Chondrocyte (in vitro differentiated cells): Measurements from ENCODE around the gene MSANTD3. TPM values are rescaled to one million over a fixed set of nuclear protein-coding genes. Genes with fewer than 3 reads are reported as not detected.
A peak's percentile ranks its signal among the peaks of the same experiment; 100 is the strongest.

Source experiments
- DNase-seq: peaks from one replicate; pipeline ENCODE4 v3.0.0; 2021; ENCODE audit warnings: mixed read lengths, low spot score
- H3K27ac Mint-ChIP-seq: one replicate; pipeline ENCODE4 v1.8.0; 2021; ENCODE audit warnings: mild to moderate bottlenecking, moderate library complexity, mixed read lengths; ENCODE audit not compliant: unreplicated experiment
- H3K27me3 Mint-ChIP-seq: 2 replicates; pipeline ENCODE4 v1.8.0; 2021; ENCODE audit warnings: low read depth, mixed read lengths
- H3K36me3 Mint-ChIP-seq: 2 replicates; pipeline ENCODE4 v1.8.0; 2021; ENCODE audit warnings: low read depth, mixed read lengths
- H3K4me1 Mint-ChIP-seq: 2 replicates; pipeline ENCODE4 v1.8.0; 2021; ENCODE audit warnings: low read depth, mild to moderate bottlenecking, mixed read lengths
- H3K4me3 Mint-ChIP-seq: one replicate; pipeline ENCODE4 v1.8.0; 2021; ENCODE audit warnings: mild to moderate bottlenecking, moderate library complexity, mixed read lengths; ENCODE audit not compliant: unreplicated experiment
- H3K9me3 Mint-ChIP-seq: 2 replicates; pipeline ENCODE4 v1.8.0; 2021; ENCODE audit warnings: low read depth, mixed read lengths
- CTCF ChIP-seq: fragments of 200-600 bp; sonication (generic); IDR thresholded peaks from 2 replicates; pipeline ENCODE4 v1.5.0; 2021; ENCODE audit warnings: antibody characterized with exemption, mild to moderate bottlenecking, moderate library complexity
- total RNA-seq: library from RNA; stranded (reverse); gene quantifications from 3 replicates; pipeline ENCODE4 v1.2.1, GENCODE V29; 2021

MSANTD3 gene
- total RNA-seq, 1 donor from 2014 or later, result 54.0 TPM

GRCh38 chr9:100425758-100426157, 1.2 kb upstream of the MSANTD3 start:
- Mint-ChIP-seq H3K27me3 (no peaks in the 10 kb centered on the region), H3K27ac (peak overlapping the region; percentile 99), H3K9me3 (no peaks in the 10 kb centered on the region), H3K36me3 (peaks cover 4% of the 10 kb centered on the region), H3K4me3 (peak overlapping the region; percentile 82), H3K4me1 (peaks cover 44% of the 10 kb centered on the region)
- DNase-seq, result no peak
- TF ChIP-seq CTCF, result no peak

- Mint-ChIP-seq H3K4me3 (peak overlapping the region; percentile 82), H3K27ac (peak overlapping the region; percentile 99), H3K9me3 (no peaks in the 10 kb centered on the region), H3K4me1 (peaks cover 45% of the 10 kb centered on the region), H3K27me3 (no peaks in the 10 kb centered on the region), H3K36me3 (peaks cover 4% of the 10 kb centered on the region)
- TF ChIP-seq CTCF, result no peak
- DNase-seq, result no peak
These were observed 784 bp upstream of the MSANTD3 start for GRCh38 chr9:100426189-100426529.

GRCh38 chr9:100427366-100428263, 672 bp downstream of the MSANTD3 start:
- Mint-ChIP-seq H3K36me3 (peaks cover 6% of the 10 kb centered on the region), H3K27me3 (no peaks in the 10 kb centered on the region), H3K4me1 (peaks cover 52% of the 10 kb centered on the region), H3K4me3 (peak overlapping the region; percentile 70), H3K9me3 (no peaks in the 10 kb centered on the region), H3K27ac (peak overlapping the region; percentile 99)
- TF ChIP-seq CTCF, result no peak
- peak; percentile 93 for DNase-seq

- TF ChIP-seq CTCF, result peak; percentile 31
- H3K4me3 Mint-ChIP-seq, result peak overlapping the region; percentile 70
- no peaks in the 10 kb centered on the region for H3K9me3 Mint-ChIP-seq
- H3K36me3 Mint-ChIP-seq, result peaks cover 6% of the 10 kb centered on the region
- DNase-seq, result no peak
- H3K27ac Mint-ChIP-seq, result peak overlapping the region; percentile 99
- no peaks in the 10 kb centered on the region for H3K27me3 Mint-ChIP-seq
- peaks cover 52% of the 10 kb centered on the region for H3K4me1 Mint-ChIP-seq
These were observed 2.1 kb downstream of the MSANTD3 start for GRCh38 chr9:100428871-100429654.

GRCh38 chr9:100430286-100430940, 3.5 kb downstream of the MSANTD3 start:
- peak overlapping the region; percentile 99 for H3K27ac Mint-ChIP-seq
- H3K36me3 Mint-ChIP-seq, result peaks cover 6% of the 10 kb centered on the region
- peaks cover 58% of the 10 kb centered on the region for H3K4me1 Mint-ChIP-seq
- H3K9me3 Mint-ChIP-seq, result no peaks in the 10 kb centered on the region
- no peak for TF ChIP-seq CTCF
- no peak for DNase-seq
- no peaks in the 10 kb centered on the region for H3K27me3 Mint-ChIP-seq
- peak overlapping the region; percentile 43 for H3K4me3 Mint-ChIP-seq
